OCI-LY3 (cell line): Measurements from ENCODE around the gene HOXC5.

Source experiments
- H2AFZ ChIP-seq: fragments of 200-600, 300-600 bp; shearing (Covaris generic); 2 replicates; pipeline ENCODE4 v1.6.0; 2014; ENCODE audit warnings: antibody characterized with exemption, low read depth, low read length
- H3K27ac ChIP-seq: fragments of 200-600, 300-600 bp; sonication (generic); 2 replicates; pipeline ENCODE4 v1.5.1; 2014; ENCODE audit warnings: mild to moderate bottlenecking, low read length, moderate library complexity, mixed read lengths
- H3K27me3 ChIP-seq: fragments of 200-600, 300-600 bp; sonication (generic); 2 replicates; pipeline ENCODE4 v1.6.1; 2014; ENCODE audit warnings: low read depth, low read length, mixed read lengths
- H3K36me3 ChIP-seq: fragments of 200-600, 300-600 bp; sonication (generic); replicated peaks from 2 replicates; pipeline ENCODE3; 2014; ENCODE audit warnings: low read depth, low read length, mixed read lengths
- H3K4me1 ChIP-seq: fragments of 300-600, 200-600 bp; sonication (generic); 2 replicates; pipeline ENCODE4 v1.6.1; 2014; ENCODE audit warnings: low read length, mixed read lengths
- H3K4me2 ChIP-seq: fragments of 200-600, 300-600 bp; sonication (generic); 2 replicates; pipeline ENCODE4 v1.6.1; 2014; ENCODE audit warnings: low read length, mixed read lengths
- H3K4me3 ChIP-seq: fragments of 300-600, 200-600 bp; sonication (generic); 2 replicates; pipeline ENCODE4 v1.5.1; 2014; ENCODE audit warnings: antibody characterized with exemption, mild to moderate bottlenecking, low read length, moderate library complexity
- H3K79me2 ChIP-seq: fragments of 300-600, 200-600 bp; shearing (Covaris generic); 2 replicates; pipeline ENCODE4 v1.6.1; 2014; ENCODE audit warnings: mild to moderate bottlenecking, low read length, mixed read lengths
- H3K9ac ChIP-seq: fragments of 300-600, 200-600 bp; shearing (Covaris generic); 2 replicates; pipeline ENCODE4 v1.6.0; 2014; ENCODE audit warnings: mild to moderate bottlenecking, low read length, moderate library complexity
- H3K9me3 ChIP-seq: fragments of 200-600, 300-600 bp; shearing (Covaris generic); 2 replicates; pipeline ENCODE4 v1.6.1; 2014; ENCODE audit warnings: low read length, mixed read lengths; ENCODE audit not compliant: insufficient read depth
- H4K20me1 ChIP-seq: fragments of 200-600, 300-600 bp; sonication (generic); 2 replicates; pipeline ENCODE4 v1.6.1; 2016; ENCODE audit warnings: low read length, mixed read lengths; ENCODE audit not compliant: insufficient read depth
- CTCF ChIP-seq: fragments of 200-600, 300-600 bp; sonication (generic); IDR thresholded peaks from 2 replicates; pipeline ENCODE4 v1.5.1; 2014; ENCODE audit warnings: antibody characterized with exemption, low read length, low read depth
- EZH2phosphoT487 ChIP-seq: fragments of 200-600 bp; shearing (Covaris generic); IDR thresholded peaks from 2 replicates; pipeline ENCODE4 v1.6.1; 2018; ENCODE audit warnings: antibody characterized with exemption, mixed run types, low read depth

Gene HOXC5

GRCh38 chr12:54033980-54034784 is 1.3 kb downstream of the HOXC5 start:
- TF ChIP-seq CTCF: no peak
- H3K27ac ChIP-seq: no peak overlapping the region
- H3K4me2 ChIP-seq: no peak overlapping the region
- no peaks in the 10 kb centered on the region for H3K27me3 ChIP-seq
- no peaks in the 10 kb centered on the region for H3K36me3 ChIP-seq
- 0 out of 2 replicates have a peak, but pooled peaks cover 3% of the 10 kb centered on the region for H3K4me1 ChIP-seq
- H4K20me1 ChIP-seq: no peaks in the 10 kb centered on the region
- H3K9ac ChIP-seq: no peak overlapping the region
- H2AFZ ChIP-seq: no peak overlapping the region
- no peak overlapping the region for H3K4me3 ChIP-seq
- no peaks in the 10 kb centered on the region for H3K9me3 ChIP-seq
- no peaks in the 10 kb centered on the region for H3K79me2 ChIP-seq

GRCh38 chr12:54034785-54035310 is 2.0 kb downstream of the HOXC5 start:
- Histone ChIP-seq H3K27me3 (no peaks in the 10 kb centered on the region), H3K36me3 (no peaks in the 10 kb centered on the region), H3K4me3 (no peak overlapping the region), H3K4me2 (no peak overlapping the region), H3K4me1 (0 out of 2 replicates have a peak, but pooled peaks cover 3% of the 10 kb centered on the region), H3K9me3 (no peaks in the 10 kb centered on the region), H3K27ac (no peak overlapping the region), H4K20me1 (no peaks in the 10 kb centered on the region), H3K79me2 (no peaks in the 10 kb centered on the region), H3K9ac (no peak overlapping the region), H2AFZ (no peak overlapping the region)
- TF ChIP-seq CTCF (no peak), EZH2phosphoT487 (no peak)

GRCh38 chr12:54035568-54036264 is 2.9 kb downstream of the HOXC5 start:
- Histone ChIP-seq H3K36me3 (no peaks in the 10 kb centered on the region), H3K4me3 (no peak overlapping the region), H3K4me2 (no peak overlapping the region), H3K27me3 (no peaks in the 10 kb centered on the region), H3K9ac (no peak overlapping the region), H3K79me2 (no peaks in the 10 kb centered on the region), H3K27ac (no peak overlapping the region), H3K9me3 (no peaks in the 10 kb centered on the region), H3K4me1 (0 out of 2 replicates have a peak, but pooled peaks cover 3% of the 10 kb centered on the region), H2AFZ (no peak overlapping the region), H4K20me1 (no peaks in the 10 kb centered on the region)
- TF ChIP-seq CTCF (no peak), EZH2phosphoT487 (no peak)

GRCh38 chr12:54036620-54037359 is 3.9 kb downstream of the HOXC5 start:
- Histone ChIP-seq H3K9me3 (no peaks in the 10 kb centered on the region), H3K36me3 (no peaks in the 10 kb centered on the region), H3K79me2 (no peaks in the 10 kb centered on the region), H3K9ac (no peak overlapping the region), H3K4me2 (no peak overlapping the region), H3K4me3 (no peak overlapping the region), H4K20me1 (no peaks in the 10 kb centered on the region), H3K27ac (no peak overlapping the region), H3K4me1 (0 out of 2 replicates have a peak, but pooled peaks cover 3% of the 10 kb centered on the region), H2AFZ (no peak overlapping the region), H3K27me3 (no peaks in the 10 kb centered on the region)
- TF ChIP-seq CTCF: no peak
- TF ChIP-seq EZH2phosphoT487: no peak
